Measurements from ENCODE around the gene AURKAIP1.

AURKAIP1 gene

GRCh38 chr1:1331068-1331965 is 43.7 kb downstream of the AURKAIP1 start, which contains the start of gene TAS1R3:
TSS of gene TAS1R3 (plus strand) at chr1:1331280. CDS start at chr1:1331346, 66 bp downstream.
- DNase-seq: no peak

- DNase-seq: no peak
Measured at GRCh38 chr1:1330366-1331067, 44.5 kb downstream of the AURKAIP1 start.

- no peak for DNase-seq
Measured at GRCh38 chr1:1329304-1330210, 45.5 kb downstream of the AURKAIP1 start.

GRCh38 chr1:1328254-1328653 is 46.8 kb downstream of the AURKAIP1 start:
- no peak for DNase-seq

GRCh38 chr1:1327291-1327690 is 47.7 kb downstream of the AURKAIP1 start:
- DNase-seq: no peak

- DNase-seq: no peak
Measured at GRCh38 chr1:1326075-1326605, 48.9 kb downstream of the AURKAIP1 start.

GRCh38 chr1:1325288-1326074 is 49.5 kb downstream of the AURKAIP1 start:
- no peak for DNase-seq

GRCh38 chr1:1324524-1325287 is 50.3 kb downstream of the AURKAIP1 start, which contains the start of the genes CPTP and INTS11:
TSS of gene CPTP (plus strand) at chr1:1324802. CDS start at chr1:1326911, 2,109 bp downstream.
TSS of gene INTS11 (minus strand) at chr1:1324660. CDS start at chr1:1324608, 52 bp downstream.
- DNase-seq: peak; percentile 95

- no peak for DNase-seq
Measured at GRCh38 chr1:1324084-1324523, 50.9 kb downstream of the AURKAIP1 start.
